ENCODE data around the gene NAGPA. TPM values are rescaled to one million over a fixed set of nuclear protein-coding genes. Genes with fewer than 3 reads are reported as not detected.

Gene NAGPA
- total and polyA plus RNA-seq, 2 of the 8 experiments (the other 6 are each of a cell fraction or from before 2014, with no cell fraction given) = 10.1 to 13.2 TPM

- no peak overlapping the region for H3K23ac ChIP-seq (ENCODE audit: insufficient read length)
- no peak overlapping the region for H3K56ac ChIP-seq (replicated peaks; ENCODE audit: insufficient read length, low read depth, low read length)
- H3K79me1 ChIP-seq (ENCODE audit: low read depth, low read length) = no peaks in the 10 kb centered on the region
- no peak overlapping the region; a peak in 1 of 7 replicates for H3K9ac ChIP-seq (replicated peaks in 1 of 4; ENCODE audit: extremely low read depth in 1 of 4, low read depth in 3 of 4, low read length in 3 of 4)
- H3K9me3 ChIP-seq (ENCODE audit: insufficient read depth in 2 of 2, low read depth in 1 of 2, low read length in 1 of 2) = no peaks in the 10 kb centered on the region
- H3K4me3 ChIP-seq (ENCODE audit: extremely low read depth in 1 of 4, insufficient read depth in 2 of 4, low read depth in 3 of 4, low read length in 4 of 4) = no peak overlapping the region
- no peak overlapping the region for H2BK15ac ChIP-seq (ENCODE audit: low read length)
- H3K18ac ChIP-seq (ENCODE audit: extremely low read depth, low read length) = no peak overlapping the region
- no peaks in the 10 kb centered on the region for H3K27me3 ChIP-seq (replicated peaks in 1 of 4; ENCODE audit: control insufficient read depth in 3 of 4, extremely low read depth in 1 of 4, insufficient read depth in 3 of 4, low read length in 3 of 4)
- no peak overlapping the region for H4K91ac ChIP-seq (replicated peaks; ENCODE audit: insufficient read length, low read length)
- ChIA-PET CTCF (ENCODE audit: partially characterized antibody) (interaction anchor here (0.6 to 0.9 kb wide), 2 partner anchors 48 to 110 kb away, joined by 3 to 4 read pairs; no protein-coding TSS in a partner anchor), POLR2A (ENCODE audit: partially characterized antibody) (no interaction called here)
- H2BK12ac ChIP-seq (ENCODE audit: low read depth, low read length) = 0 out of 2 replicates have a peak overlapping the region, but pooled peaks have one; percentile 80
- H2BK120ac ChIP-seq (replicated peaks; ENCODE audit: low read depth, low read length) = no peak overlapping the region
- H3K79me2 ChIP-seq (ENCODE audit: control insufficient read depth in 1 of 2, insufficient read depth in 2 of 2, low read length in 2 of 2) = no peaks in the 10 kb centered on the region
- H2AFZ ChIP-seq (ENCODE audit: low read length) = no peak overlapping the region
- H3K36me3 ChIP-seq (ENCODE audit: control insufficient read depth in 2 of 4, insufficient read depth in 4 of 4, low read length in 3 of 4) = no peaks in the 10 kb centered on the region
- H4K5ac ChIP-seq (ENCODE audit: insufficient read length, low read depth, low read length) = no peak overlapping the region
- no peak overlapping the region for H3K27ac ChIP-seq (ENCODE audit: low read depth, low read length)
- no peak overlapping the region for H3K4me2 ChIP-seq (ENCODE audit: insufficient read depth in 1 of 2, low read depth in 2 of 2, low read length in 2 of 2)
- FAIRE-seq = no peak
- no peak for DNase-seq (ENCODE audit: low read depth in 1 of 2, low spot score in 2 of 2)
- H2AK5ac ChIP-seq (ENCODE audit: low read depth, low read length) = no peak overlapping the region
- H3K14ac ChIP-seq (ENCODE audit: insufficient read length) = no peak overlapping the region
- no peak overlapping the region for H4K8ac ChIP-seq (ENCODE audit: extremely low read depth, insufficient read depth, low read length)
- no peaks in the 10 kb centered on the region for H4K20me1 ChIP-seq (replicated peaks in 1 of 2; ENCODE audit: control insufficient read depth in 1 of 2, insufficient read depth in 2 of 2, low read length in 2 of 2)
- H3K4ac ChIP-seq (replicated peaks; ENCODE audit: insufficient read length, low read depth, low read length) = peak overlapping the region; percentile 33
- H3K4me1 ChIP-seq (replicated peaks in 1 of 4; ENCODE audit: control insufficient read depth in 3 of 4, insufficient read depth in 4 of 4, low read length in 3 of 4) = peaks cover 0 to 4% (median 0%) of the 10 kb centered on the region in 4 experiments; a peak in 2 of 7 replicates
- H2BK5ac ChIP-seq (ENCODE audit: low read depth, low read length) = no peak overlapping the region
- WGBS, 2 experiments (ENCODE audit: extremely low coverage in 1 of 2, insufficient coverage in 1 of 2, insufficient read length in 1 of 2, insufficient replicate concordance in 2 of 2, low coverage in 1 of 2, low lambda C conversion rate in 2 of 2, missing lambda C conversion rate in 1 of 2) = 71% methylated on average over 2 of the region's 2 CpGs; no CpG with 5 or more reads in 1 of the 2 experiments
- no peak overlapping the region for H2BK20ac ChIP-seq (ENCODE audit: low read length)
- TF ChIP-seq SIX5 (IDR thresholded peaks at IDR 0.05; ENCODE audit: low read depth, low read length) (no peak), SIRT6 (IDR thresholded peaks at IDR 0.05; ENCODE audit: low read length) (no peak), POLR2AphosphoS5 (IDR thresholded peaks at IDR 0.05; ENCODE audit: low read depth, low read length) (no peak), YY1 (IDR thresholded peaks at IDR 0.05; ENCODE audit: low read depth, low read length) (no peak), HDAC6 (IDR thresholded peaks at IDR 0.05; ENCODE audit: low read depth, low read length) (no peak), SP1 (IDR thresholded peaks at IDR 0.05; ENCODE audit: low read depth, low read length) (no peak), RXRA (IDR thresholded peaks at IDR 0.05; ENCODE audit: insufficient read depth, low read depth, low read length) (no peak)
- no peaks in the 10 kb centered on the region for H3K23me2 ChIP-seq (ENCODE audit: low read depth, low read length)
Observed at GRCh38 chr16:4976079-4976478, 57.7 kb downstream of the NAGPA start.

Measured in H1 (cell line).